ENCODE data around the gene RP2.

GRCh38 chrX:46865281-46865680 lies 28.4 kb downstream of the RP2 start:
- TF ChIP-seq NR1H2 (CRISPR knock-in tag; IDR thresholded peaks at IDR 0.05) (no peak), CTCF (IDR thresholded peaks at IDR 0.05 in 2 of 3, conservative IDR thresholded peaks at IDR 0.05 in 1 of 3; ENCODE audit: insufficient read depth in 2 of 3, low read depth in 1 of 3, low read length in 3 of 3) (no peak)

All from K562 (cell line).